Loucy (cell line): ENCODE results near the gene RPL19.

Source experiments
- H2AFZ ChIP-seq: fragments of 200-600 bp; sonication (generic); 2 replicates; pipeline ENCODE4 v1.6.0; 2016; ENCODE audit warnings: antibody characterized with exemption, mild to moderate bottlenecking, low read length, moderate library complexity
- H3F3A ChIP-seq: fragments of 200-600 bp; 2 replicates; pipeline ENCODE4 v1.6.0; 2016; ENCODE audit warnings: antibody characterized with exemption, low read depth, mild to moderate bottlenecking
- H3K27me3 ChIP-seq: fragments of 200-600 bp; sonication (generic); 2 replicates; pipeline ENCODE4 v1.6.1; 2014; ENCODE audit warnings: low read length, mild to moderate bottlenecking; ENCODE audit not compliant: insufficient read depth, poor library complexity, severe bottlenecking
- H3K36me3 ChIP-seq: fragments of 200-600 bp; sonication (generic); 2 replicates; pipeline ENCODE4 v1.6.1; 2016; ENCODE audit warnings: low read length; ENCODE audit not compliant: insufficient read depth
- H3K4me1 ChIP-seq: fragments of 200-600 bp; sonication (generic); 2 replicates; pipeline ENCODE4 v1.5.1; 2014; ENCODE audit warnings: low read length, mild to moderate bottlenecking; ENCODE audit not compliant: insufficient read depth, poor library complexity, severe bottlenecking
- H3K4me2 ChIP-seq: fragments of 200-600 bp; sonication (generic); 2 replicates; pipeline ENCODE4 v1.6.0; 2014; ENCODE audit warnings: antibody characterized with exemption, low read length, low read depth, mild to moderate bottlenecking; ENCODE audit not compliant: poor library complexity, severe bottlenecking
- H3K4me3 ChIP-seq: fragments of 200-600 bp; sonication (generic); 2 replicates; pipeline ENCODE4 v1.5.1; 2014; ENCODE audit warnings: low read length, mild to moderate bottlenecking, mixed read lengths; ENCODE audit not compliant: poor library complexity, severe bottlenecking
- H3K79me2 ChIP-seq: fragments of 200-600 bp; sonication (generic); 2 replicates; pipeline ENCODE4 v1.6.1; 2014; ENCODE audit warnings: low read length; ENCODE audit not compliant: insufficient read depth
- H3K9ac ChIP-seq: fragments of 200-600 bp; sonication (generic); 2 replicates; pipeline ENCODE4 v1.6.0; 2014; ENCODE audit warnings: mild to moderate bottlenecking, low read depth, low read length, moderate library complexity; ENCODE audit not compliant: poor library complexity, severe bottlenecking
- H3K9me2 ChIP-seq: fragments of 200-600 bp; sonication (generic); replicated peaks from 2 replicates; pipeline ENCODE4 v1.6.1; 2016; ENCODE audit warnings: low read depth, low read length, mixed read lengths
- H3K9me3 ChIP-seq: fragments of 200-600 bp; sonication (generic); 2 replicates; pipeline ENCODE4 v1.6.1; 2014; ENCODE audit warnings: mild to moderate bottlenecking, antibody characterized with exemption, low read length, low read depth; ENCODE audit not compliant: insufficient read depth
- H4K20me1 ChIP-seq: fragments of 200-600 bp; sonication (generic); 2 replicates; pipeline ENCODE4 v1.6.0; 2014; ENCODE audit warnings: antibody characterized with exemption, low read length, mild to moderate bottlenecking; ENCODE audit not compliant: insufficient read depth, poor library complexity, severe bottlenecking
- EZH2phosphoT487 ChIP-seq: fragments of 200-600 bp; IDR thresholded peaks from 2 replicates; pipeline ENCODE4 v1.6.1; 2018; ENCODE audit warnings: antibody characterized with exemption, mild to moderate bottlenecking, moderate library complexity, borderline replicate concordance
- TF ChIP-seq, protein P1 (sequence below): fragments of 200-600 bp; sonication (generic); conservative IDR thresholded peaks from 2 replicates; pipeline ENCODE4 v1.5.1; 2014; ENCODE audit warnings: mild to moderate bottlenecking, antibody characterized with exemption, low read length

The RPL19 gene

DNA sequence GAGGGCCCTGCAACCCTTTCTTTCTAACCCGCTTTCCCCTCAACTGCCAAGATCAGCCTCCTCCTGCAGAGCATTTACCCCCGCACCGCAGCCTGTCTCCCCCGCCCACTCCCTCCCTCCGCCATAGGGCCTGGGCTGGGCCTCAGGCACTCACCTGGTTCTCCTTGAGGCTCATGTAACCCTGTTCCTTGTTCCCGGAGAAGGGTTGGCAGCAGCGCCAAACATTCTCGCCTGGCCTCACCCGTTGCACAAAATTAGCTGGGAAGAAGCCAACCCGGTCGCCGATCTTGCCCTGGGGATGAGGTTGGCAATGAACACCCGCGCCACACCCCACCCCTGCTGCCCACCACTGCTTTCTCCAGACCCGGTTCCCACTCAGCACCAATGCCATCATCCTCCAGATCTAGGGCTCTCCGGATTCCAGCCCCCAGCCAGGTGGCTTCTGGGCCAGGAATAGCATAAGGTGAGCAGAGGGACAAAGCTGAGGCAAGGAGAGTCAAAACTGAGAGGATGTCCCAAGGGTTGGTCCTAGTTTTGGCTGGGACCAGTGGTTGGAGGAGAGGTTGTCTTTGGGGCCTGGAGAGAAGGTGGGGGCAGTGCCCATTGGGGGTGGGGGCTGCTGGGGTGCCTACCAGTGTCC lies 12.9 kb downstream of the RPL19 start:
- H3K9ac ChIP-seq = no peak overlapping the region
- no peaks in the 10 kb centered on the region for H4K20me1 ChIP-seq
- no peak overlapping the region for H2AFZ ChIP-seq
- H3K4me3 ChIP-seq = no peak overlapping the region
- TF ChIP-seq EZH2phosphoT487 = no peak
- no peaks in the 10 kb centered on the region for H3K9me2 ChIP-seq
- no peaks in the 10 kb centered on the region for H3F3A ChIP-seq
- no peaks in the 10 kb centered on the region for H3K9me3 ChIP-seq
- H3K36me3 ChIP-seq = no peaks in the 10 kb centered on the region
- H3K4me1 ChIP-seq = no peaks in the 10 kb centered on the region
- no peaks in the 10 kb centered on the region for H3K79me2 ChIP-seq
- H3K4me2 ChIP-seq = no peak overlapping the region
- no peaks in the 10 kb centered on the region for H3K27me3 ChIP-seq

DNA sequence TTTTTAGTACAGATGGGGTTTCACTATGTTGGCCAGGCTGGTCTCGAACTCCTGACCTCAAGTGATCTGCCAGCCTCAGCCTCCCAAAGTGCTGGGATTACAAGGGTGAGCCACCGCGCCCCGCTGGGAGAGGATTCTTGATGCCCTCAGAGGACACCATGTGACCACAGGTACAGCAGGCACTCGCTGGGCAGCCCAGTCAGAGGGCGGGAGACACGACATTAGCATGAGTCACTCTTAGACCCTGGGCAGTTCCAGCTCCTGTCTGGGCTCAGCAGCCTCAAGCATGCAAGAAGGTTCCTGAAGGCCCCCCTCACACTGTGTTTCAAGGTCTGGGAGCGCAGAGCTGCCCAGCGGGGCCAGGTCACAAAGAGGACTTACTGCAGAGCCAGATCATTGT lies 13.8 kb downstream of the RPL19 start:
- H2AFZ ChIP-seq = no peak overlapping the region
- no peaks in the 10 kb centered on the region for H3K36me3 ChIP-seq
- no peak overlapping the region for H3K4me3 ChIP-seq
- no peaks in the 10 kb centered on the region for H4K20me1 ChIP-seq
- TF ChIP-seq, protein P1, sequence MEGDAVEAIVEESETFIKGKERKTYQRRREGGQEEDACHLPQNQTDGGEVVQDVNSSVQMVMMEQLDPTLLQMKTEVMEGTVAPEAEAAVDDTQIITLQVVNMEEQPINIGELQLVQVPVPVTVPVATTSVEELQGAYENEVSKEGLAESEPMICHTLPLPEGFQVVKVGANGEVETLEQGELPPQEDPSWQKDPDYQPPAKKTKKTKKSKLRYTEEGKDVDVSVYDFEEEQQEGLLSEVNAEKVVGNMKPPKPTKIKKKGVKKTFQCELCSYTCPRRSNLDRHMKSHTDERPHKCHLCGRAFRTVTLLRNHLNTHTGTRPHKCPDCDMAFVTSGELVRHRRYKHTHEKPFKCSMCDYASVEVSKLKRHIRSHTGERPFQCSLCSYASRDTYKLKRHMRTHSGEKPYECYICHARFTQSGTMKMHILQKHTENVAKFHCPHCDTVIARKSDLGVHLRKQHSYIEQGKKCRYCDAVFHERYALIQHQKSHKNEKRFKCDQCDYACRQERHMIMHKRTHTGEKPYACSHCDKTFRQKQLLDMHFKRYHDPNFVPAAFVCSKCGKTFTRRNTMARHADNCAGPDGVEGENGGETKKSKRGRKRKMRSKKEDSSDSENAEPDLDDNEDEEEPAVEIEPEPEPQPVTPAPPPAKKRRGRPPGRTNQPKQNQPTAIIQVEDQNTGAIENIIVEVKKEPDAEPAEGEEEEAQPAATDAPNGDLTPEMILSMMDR = no peak
- no peak for TF ChIP-seq EZH2phosphoT487
- no peak overlapping the region for H3K9ac ChIP-seq
- no peaks in the 10 kb centered on the region for H3K27me3 ChIP-seq
- no peaks in the 10 kb centered on the region for H3K9me2 ChIP-seq
- H3K4me2 ChIP-seq = no peak overlapping the region
- no peaks in the 10 kb centered on the region for H3K9me3 ChIP-seq
- no peaks in the 10 kb centered on the region for H3K79me2 ChIP-seq
- H3K4me1 ChIP-seq = no peaks in the 10 kb centered on the region
- no peaks in the 10 kb centered on the region for H3F3A ChIP-seq

- no peak overlapping the region for H3K4me2 ChIP-seq
- H3K9ac ChIP-seq = no peak overlapping the region
- H3K9me3 ChIP-seq = no peaks in the 10 kb centered on the region
- H3K79me2 ChIP-seq = no peaks in the 10 kb centered on the region
- H4K20me1 ChIP-seq = no peaks in the 10 kb centered on the region
- no peaks in the 10 kb centered on the region for H3K36me3 ChIP-seq
- H3K4me1 ChIP-seq = no peaks in the 10 kb centered on the region
- no peaks in the 10 kb centered on the region for H3F3A ChIP-seq
- no peak overlapping the region for H2AFZ ChIP-seq
- no peak overlapping the region for H3K4me3 ChIP-seq
- H3K27me3 ChIP-seq = no peaks in the 10 kb centered on the region
- H3K9me2 ChIP-seq = no peaks in the 10 kb centered on the region
- TF ChIP-seq, protein P1 = no peak
- no peak for TF ChIP-seq EZH2phosphoT487
These were observed 17.8 kb downstream of the RPL19 start for GRCh38 chr17:39217734-39218369.
